ENCODE measurements around the gene ANKRD7.

ANKRD7 gene, protein sequence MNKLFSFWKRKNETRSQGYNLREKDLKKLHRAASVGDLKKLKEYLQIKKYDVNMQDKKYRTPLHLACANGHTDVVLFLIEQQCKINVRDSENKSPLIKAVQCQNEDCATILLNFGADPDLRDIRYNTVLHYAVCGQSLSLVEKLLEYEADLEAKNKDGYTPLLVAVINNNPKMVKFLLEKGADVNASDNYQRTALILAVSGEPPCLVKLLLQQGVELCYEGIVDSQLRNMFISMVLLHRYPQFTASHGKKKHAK

DNA sequence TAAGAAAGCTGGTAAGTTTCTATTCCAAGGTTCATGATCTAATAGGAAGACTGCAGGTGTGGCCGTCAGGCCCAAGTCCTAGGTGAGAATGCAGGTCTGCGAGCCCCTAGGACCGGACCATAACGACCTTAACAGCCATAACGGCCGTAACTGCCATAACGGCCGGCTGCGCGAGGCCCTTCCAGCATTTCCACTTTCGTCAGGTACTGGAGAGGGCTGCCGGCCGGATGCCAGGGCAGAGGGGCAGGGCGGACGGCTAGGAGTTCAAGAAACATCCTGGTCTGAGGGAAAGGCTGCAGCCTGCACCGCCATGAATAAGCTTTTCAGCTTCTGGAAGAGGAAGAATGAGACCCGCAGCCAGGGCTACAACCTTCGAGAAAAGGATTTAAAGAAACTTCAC is at the start of gene ANKRD7:
Gene ANKRD7 (plus strand): TSS at position 184 of the 400 bp plus-strand sequence. CDS start 127 bp downstream, at position 311.
- DNase-seq (ENCODE audit: low read depth): no peak

DNA sequence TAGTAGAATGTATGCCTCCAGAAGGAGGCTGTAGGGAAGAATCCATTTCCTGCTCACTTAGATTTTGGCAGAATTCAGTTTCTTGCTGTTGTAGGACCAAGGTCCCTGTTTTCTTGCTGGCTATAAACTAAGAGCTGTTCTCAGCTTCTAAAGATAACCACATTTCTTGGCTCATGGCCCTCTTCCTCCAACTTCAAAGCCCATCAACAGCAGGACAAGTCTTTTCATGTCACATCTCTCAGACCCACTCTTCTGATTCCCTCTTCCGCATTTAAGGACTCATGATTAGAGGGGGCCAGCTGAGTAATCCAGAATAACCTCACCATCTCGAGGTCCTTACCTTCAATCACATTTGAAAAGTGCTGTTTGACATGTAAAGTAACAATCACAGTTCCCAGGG is 48.8 kb upstream of the ANKRD7 start:
- DNase-seq (ENCODE audit: low read depth): no peak

DNA sequence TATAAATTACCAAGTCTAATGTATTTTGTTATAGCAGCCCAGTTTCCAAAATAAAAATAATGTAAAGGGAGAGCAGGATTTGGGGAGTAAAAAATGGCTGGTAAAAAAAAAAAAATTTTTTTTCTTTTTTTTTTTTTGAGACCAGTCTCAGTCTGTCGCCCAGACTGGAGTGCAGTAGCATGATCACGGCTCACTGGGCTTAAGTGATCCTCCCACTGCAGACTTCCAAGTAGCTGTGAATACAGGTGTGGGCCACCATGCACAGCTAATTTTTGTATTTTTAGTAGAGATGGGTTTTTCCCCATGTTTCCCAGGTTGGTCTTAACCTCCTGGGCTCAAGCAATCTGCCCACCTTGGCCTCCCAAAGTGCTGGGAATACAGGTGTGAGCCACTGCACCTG is 45.3 kb upstream of the ANKRD7 start:
- no peak for DNase-seq (ENCODE audit: low read depth)

DNA sequence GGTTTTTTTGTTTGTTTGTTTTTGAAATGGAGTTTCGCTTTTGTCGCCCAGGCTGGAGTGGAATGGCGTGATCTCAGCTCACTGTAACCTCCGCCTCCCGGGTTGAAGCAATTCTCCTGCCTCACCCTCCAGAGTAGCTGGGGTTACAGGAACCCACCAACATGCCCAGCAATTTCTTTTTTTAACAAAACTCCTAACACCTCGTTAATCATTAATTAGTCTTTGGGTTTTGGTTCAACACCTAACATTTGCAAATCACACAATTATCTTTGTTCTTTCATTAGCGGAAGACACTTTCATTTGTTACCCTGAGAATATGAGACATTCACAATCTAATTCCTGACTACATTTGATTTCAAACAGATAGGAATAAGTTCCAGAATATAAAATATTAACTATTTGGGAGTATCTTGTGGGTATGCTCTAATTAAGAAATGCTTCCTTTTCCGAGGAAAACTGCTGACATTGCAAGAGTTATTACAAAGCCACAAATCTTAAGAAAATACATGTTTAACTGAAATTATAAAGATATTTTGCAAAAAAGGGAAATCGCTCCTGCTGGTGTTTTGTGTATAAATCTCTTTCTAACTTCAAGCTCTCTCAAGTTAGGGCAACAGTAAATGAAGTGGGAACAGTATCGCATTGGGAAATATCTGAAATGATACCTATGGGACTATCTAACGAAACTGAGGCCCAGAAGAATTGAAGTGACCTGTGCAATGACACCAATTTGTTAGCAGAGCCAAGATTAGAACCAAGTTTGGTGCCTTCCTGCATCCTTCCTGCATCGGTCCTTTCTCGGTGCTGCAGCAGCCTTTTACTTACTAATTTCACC is 41.7 kb upstream of the ANKRD7 start:
- no peak for DNase-seq (ENCODE audit: low read depth)

DNA sequence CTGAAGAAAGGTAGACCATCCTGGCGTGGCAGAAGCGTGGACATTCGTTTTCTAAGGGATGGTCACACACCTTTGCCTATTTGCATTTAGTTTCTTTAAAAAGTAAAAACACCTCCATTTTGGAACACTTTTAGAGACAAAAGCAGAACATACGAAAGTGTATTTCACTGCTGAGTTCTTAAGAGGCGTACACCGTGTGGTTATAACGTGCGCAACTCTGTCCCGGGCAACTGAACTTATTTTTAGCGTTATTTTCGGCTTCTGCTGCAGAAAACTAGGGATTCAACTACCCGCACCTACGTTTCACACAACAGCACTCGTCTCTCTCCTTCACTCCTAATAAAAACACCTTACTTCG is 41.1 kb upstream of the ANKRD7 start:
- DNase-seq (ENCODE audit: low read depth): no peak

DNA sequence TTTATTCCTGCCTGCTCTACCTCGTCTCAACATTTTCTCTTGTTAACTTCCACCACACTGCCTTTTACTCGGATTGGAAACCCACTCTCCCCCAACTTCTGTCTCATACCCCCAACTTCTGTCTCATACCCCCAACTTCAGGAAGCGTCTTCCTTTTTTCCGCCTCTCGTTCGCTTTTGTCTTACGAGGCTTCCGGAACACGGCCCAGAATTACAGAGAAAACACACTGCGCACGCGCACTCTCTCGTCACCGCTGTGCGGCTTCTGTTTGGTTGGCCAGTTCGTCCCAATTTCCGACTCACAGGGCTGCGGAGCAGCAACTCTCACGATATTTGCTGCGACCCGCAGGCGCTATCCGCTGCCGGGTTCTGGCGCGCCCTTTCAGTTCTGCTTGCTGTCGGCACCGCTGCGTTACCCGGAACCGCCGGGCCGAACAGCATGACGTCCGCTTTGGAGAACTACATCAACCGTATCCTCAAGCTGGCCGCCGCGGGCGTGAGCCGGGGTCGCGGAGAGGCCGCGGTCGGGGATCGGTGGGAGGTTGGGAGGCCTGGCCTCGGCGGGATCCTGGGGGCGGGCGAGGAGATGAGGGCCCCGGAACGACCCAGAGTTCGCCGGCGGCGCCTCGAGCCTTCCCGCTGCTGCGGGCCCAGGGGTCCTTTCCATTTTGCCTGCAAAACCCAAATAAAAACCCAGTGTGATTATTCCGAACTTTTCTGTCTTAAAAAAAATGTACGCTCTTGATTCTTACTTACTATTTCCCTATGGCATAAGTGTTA is 40.5 kb upstream of the ANKRD7 start, which contains the start of gene LSM8:
Gene LSM8 (plus strand): TSS at position 379 of the 779 bp plus-strand sequence. CDS start 60 bp downstream, at position 439.
- DNase-seq (ENCODE audit: low read depth): peak; percentile 94

DNA sequence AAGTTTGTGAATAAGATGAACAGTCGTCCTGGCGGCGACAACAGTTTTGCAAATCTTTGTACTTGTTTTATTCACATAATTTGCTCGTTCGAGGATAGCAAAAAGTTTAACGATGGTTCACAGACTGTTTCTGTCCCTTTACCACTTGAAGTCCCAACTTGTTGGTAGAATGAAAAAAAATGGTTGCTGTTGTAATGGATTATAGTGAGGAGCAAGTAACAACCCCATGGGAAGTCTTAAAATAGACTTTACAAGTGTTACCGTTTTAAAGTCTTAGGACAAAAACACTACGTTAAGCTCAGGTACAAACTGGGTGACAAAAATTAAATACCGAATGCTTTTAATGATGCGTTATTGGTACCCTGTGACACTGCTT is 40.0 kb upstream of the ANKRD7 start:
- no peak for DNase-seq (ENCODE audit: low read depth)

DNA sequence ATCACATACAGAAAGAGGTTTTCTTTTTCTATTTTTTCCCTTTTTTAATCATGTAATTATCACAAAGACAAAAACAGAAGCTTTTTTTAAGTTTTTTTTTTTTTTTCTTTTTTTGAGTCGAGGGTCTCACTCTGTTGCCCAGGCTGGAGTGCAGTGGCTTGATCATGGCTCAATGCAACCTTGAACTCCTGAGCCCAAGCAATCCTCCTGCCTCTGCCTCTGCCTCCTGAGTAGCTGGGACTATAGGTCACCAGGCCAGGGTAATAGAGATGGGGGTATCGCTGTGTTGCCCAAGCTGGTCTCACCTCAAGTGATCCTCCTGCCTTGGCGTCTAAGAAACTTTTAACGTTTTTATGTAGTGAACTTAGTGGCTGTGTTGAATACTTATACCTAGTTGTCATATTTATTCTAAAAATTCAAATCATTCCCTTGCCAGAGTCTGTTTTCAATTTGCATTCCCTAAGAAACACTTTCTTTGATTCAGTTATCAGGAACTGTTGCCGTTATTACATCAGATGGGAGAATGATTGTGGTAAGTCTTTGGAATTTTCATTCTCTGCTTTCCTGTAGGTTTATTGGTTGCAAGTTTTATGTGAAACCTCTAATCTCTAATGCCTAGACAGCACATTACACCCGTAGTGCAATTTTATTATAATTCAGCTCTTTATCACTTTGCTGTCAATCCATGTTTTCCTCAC is 39.2 kb upstream of the ANKRD7 start:
- DNase-seq (ENCODE audit: low read depth): no peak

DNA sequence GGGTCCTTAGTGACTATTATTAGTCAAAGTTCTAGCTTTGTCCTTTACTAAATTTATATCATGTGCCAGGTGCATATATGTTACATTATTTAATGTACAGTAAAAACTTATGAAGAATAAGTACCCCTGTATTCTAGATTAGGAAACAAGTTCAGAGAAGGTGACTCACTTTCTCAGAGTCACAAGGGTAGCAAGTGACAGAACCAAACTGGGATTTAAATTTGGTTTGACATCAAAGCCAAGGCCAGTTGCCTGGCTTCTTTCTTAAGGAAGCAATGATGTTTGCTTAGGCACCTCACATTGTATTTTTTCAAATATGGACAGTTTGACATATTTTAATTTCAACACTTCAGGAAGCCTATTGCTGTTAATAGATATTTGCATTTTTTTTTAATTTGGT is 38.0 kb upstream of the ANKRD7 start:
- DNase-seq (ENCODE audit: low read depth): no peak

DNA sequence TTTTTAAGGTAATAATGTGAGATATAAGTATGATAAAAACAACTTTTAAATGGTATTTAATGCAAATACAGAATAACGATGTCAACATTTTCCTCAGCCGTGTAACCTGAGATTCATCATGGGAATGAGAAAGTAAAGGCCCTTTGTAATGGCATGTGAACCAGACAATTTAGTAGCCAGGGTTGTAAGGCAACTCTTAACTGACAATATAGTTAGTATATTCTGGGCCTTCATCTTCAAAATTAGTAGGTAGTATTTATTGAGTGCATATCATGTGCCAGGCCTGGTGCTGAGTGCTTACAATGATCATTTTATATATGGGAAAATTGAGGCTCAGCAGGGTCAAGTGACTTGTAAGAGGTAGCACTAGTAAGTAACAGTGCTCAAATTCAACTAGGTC is 29.9 kb upstream of the ANKRD7 start:
- no peak for DNase-seq (ENCODE audit: low read depth)

DNA sequence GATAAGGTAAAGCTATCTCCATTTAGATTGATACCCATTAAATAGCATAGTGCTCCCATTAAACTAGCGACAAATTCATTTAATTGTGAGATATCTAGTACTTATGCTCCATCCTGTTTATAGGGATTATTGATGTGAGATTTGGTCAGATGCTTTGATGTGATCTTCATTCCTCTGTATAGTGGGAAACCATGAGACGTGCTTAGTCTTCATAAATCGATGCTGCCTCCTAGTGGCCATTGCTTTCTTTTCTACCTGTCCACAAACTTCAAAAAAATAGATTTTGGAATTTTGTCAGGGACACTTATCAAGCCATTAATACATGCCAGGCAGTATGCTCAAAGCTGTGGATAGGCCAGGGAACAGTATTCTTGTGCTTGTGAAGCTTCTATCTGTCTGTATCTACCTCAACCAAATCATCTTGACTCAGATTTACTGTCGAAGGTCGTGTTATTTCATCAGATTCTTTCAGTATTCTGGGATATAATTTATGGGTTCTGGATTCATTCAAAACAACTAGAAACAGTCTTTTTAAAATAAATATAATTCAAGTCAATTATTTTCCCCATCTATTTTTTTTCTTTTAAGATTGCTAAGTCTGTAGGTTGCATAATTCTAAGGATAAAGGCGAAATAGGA is 28.5 kb upstream of the ANKRD7 start:
- peak; percentile 26 for DNase-seq (ENCODE audit: low read depth)

DNA sequence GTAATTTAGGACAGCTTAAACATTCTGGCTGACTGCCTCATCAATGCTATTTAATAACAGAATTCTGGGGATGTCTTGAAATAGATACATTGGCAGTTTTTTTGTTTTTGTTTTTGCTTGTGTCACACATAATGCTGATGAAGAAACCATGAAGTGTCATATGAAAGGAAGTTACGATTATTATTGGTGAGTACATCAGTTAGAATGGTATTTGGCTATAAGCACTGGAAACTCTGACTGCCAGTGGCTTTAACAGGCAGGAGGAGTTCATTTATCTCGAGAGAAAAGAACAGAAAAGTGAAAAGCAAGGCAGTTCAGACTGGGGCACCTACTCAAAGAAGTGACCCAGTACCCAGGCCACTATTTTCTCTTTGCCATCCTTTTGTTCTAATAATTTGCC is 22.4 kb upstream of the ANKRD7 start:
- no peak for DNase-seq (ENCODE audit: low read depth)

DNA sequence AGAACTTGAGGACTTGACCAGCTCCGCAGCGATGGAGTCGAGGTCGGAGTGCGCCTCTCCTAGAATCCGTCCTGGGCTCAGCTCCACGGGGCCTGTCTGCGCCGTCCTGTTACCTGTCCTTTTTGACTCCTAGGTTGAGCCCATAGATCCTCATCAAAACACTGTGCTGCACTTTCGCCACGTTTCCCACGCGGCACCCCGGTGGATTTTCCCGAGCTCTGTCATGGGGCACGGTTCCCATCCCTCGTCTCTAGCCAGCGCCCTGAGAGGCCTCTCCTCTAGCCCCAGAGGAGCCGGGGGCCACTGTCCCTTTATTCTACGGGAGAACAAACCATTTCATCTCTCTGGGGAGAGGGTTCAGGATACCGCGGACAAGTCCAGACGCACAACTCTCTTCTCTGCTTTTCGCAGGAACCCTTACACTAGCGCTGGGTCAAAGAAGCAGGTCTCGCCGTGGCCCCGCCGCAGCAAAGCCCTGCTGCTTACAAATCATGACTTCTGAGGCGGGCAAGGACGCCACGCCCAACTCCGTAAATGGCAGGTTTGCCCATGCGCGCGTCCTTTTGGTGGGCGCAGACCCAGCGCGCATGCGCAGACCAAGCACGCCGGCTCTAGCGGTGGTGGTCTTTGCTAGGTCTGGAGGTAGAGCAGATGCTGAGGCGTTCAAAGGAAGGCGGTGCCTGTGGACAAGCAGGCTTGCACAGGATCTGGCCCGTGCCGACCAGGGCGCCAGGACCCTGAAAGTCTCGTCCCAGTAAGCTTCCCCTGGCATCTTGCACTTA is 10.3 kb upstream of the ANKRD7 start:
- peak; percentile 47 for DNase-seq (ENCODE audit: low read depth)

DNA sequence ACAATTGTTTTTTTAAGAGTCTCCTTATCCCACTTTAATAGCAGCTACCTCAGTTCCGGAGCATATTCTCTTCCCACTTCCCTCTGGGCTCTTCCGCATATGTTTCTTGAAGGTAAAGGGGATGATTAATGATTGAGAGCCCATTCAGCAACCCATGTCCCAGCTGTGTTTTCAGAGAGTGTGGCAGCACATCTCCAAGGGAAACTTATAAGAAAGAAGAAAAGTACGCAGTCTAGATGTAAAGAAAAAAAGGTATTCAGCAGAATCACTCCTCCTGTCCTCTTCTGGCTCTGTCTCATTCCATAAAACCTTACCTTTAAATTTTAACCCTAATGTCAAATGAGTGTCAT is 9.7 kb upstream of the ANKRD7 start:
- DNase-seq (ENCODE audit: low read depth): no peak

DNA sequence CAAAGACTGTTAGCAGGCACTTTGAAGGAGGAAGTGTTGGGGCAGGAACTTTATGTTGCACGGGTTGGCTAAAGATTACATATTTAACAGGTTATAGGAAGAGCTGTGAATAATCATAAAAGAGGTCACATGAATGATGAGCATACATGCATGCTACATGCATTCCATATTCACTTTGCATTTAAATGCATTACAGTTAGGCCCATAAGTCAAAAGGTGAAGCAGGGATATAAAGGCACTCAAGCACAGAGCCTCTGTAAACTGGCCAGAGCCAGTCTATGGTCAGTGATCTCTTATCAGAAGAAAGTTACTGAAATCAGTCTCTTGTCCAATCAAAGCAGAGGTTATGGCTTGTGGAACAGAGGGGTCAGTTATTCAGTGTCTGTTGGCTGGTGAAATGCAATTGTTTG is 7.3 kb upstream of the ANKRD7 start:
- no peak for DNase-seq (ENCODE audit: low read depth)

DNA sequence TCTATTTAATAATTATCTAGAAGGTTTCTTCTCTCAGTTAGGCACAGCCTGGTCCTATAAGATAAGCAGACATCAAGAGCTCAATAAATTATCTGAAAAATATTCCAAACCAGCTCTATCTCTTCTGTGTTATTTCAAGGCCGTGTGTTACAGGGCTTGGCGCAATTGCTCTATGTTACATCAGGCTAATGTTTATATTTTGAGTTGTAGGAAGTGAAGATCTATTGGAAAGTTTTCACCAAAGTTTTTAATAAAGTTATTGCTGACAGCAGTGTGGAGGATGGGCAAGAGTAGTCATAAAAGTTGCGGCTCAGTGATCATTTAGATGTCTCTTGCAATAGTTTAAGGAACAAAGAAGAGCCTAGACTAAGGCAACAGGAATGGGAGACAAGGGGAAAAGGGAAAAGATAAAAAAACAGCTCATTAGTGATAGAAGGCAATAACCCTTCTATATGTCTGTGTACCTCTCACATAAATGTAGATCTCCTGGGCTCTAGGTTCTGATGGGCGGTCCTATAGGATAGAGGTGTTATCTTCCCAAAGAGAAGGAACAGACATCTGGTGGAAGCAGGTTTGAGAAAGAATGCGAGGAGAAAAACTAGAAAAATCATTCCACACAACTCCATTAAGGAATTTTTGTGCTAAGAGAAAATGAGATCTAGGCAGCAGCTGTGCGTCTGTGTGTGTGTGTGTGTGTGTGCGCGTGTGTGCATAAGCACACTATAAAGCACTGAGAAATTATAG is 5.9 kb upstream of the ANKRD7 start:
- DNase-seq (ENCODE audit: low read depth): no peak

DNA sequence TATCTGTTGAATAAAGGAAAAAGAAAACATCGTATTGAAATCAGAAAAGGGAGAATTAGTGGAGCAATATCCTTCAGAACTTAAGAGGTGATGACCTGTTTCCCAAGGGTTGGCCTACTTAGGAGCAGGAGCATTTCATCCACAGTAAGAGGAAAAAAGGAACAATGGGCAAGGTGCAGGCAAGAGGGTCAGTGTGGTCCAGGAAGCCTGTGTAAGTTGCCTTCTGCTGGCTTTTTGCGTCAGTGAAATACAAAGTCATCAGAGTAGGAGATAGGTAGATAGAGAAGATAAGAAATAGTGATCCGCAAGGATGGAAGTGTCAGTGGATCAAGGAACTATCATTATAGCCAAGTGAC is 5.4 kb upstream of the ANKRD7 start:
- no peak for DNase-seq (ENCODE audit: low read depth)

DNA sequence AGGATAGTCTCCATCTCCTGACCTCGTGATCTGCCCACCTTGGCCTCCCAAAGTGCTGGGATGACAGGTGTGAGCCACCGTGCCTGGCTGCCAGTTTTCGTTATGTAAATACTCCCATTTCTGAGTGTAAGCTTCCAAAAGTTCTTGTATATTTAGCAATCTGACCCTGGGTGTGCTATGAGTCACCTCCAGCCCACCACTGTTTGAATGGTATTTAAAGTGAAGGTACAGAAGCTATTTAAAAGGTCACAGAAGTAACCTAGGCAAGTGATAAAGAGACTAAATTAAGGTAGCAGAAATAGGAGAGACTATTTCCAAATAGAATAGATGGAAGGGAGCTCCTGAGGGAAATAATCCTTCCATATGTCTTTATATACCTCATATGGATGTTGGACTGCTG is 3.9 kb upstream of the ANKRD7 start:
- DNase-seq (ENCODE audit: low read depth): no peak

DNA sequence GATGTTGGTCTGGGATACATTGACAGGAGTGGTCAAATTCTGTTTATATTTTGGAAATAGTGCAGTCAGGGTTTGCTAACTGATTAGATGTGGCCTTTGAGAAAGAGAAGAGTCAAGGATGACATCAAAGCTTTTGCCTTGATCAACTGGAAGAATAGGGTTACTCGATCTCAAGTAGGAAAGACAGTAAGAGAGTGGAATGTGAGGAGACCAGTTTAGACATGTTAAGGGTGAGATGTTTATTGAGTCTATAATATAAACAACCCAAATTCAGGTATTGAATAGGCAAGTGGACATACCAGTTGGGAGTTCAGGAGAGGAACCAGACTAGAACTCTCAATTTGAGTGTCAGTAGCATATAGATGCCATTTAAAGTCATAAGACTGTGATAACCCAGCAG is 1.9 kb upstream of the ANKRD7 start:
- DNase-seq (ENCODE audit: low read depth): no peak

DNA sequence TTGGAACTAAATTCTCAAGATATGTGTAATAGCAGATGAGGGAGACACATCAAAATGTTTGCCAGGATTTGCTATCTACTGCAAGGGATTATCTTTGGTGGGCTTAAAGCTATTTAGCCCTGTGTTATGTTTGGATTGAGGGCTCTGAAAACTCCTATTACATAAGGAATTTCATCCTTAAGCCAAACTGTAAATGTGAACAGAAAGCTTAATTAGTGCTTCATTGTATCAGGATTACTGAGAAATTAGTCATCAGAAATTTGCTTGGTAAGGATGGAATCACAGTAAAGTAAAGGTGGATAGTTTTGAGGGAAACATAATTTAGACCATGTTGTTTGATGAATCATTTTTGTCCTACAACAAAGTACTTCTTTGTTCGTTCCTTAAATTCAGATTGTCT is 8.3 kb downstream of the ANKRD7 start:
- no peak for DNase-seq (ENCODE audit: low read depth)
